Measurements from ENCODE around the gene TOMM40L.

The TOMM40L gene
- 18.5 to 21.2 reads per million in 2 donors for total RNA-seq

- DNase-seq: no peak
Observed at GRCh38 chr1:161225534-161226319, at the start of gene TOMM40L. Gene TOMM40L (plus strand): TSS chr1:161226060. CDS start chr1:161226490, 430 bp downstream.

GRCh38 chr1:161176468-161177111 lies 49.3 kb upstream of the TOMM40L start:
- no peak for DNase-seq

GRCh38 chr1:161177112-161177935 lies 48.5 kb upstream of the TOMM40L start, which contains the start of gene B4GALT3:
Gene B4GALT3 (minus strand): TSS chr1:161177507. CDS start chr1:161176060, 1,447 bp downstream.
- peak; percentile 84 for DNase-seq

GRCh38 chr1:161177936-161178244 lies 48.0 kb upstream of the TOMM40L start:
- DNase-seq: no peak

- DNase-seq: no peak
Observed at GRCh38 chr1:161179698-161180097, 46.2 kb upstream of the TOMM40L start.

- DNase-seq: no peak
Observed at GRCh38 chr1:161180639-161181038, 45.2 kb upstream of the TOMM40L start.

- DNase-seq: no peak
Observed at GRCh38 chr1:161182214-161182613, 43.6 kb upstream of the TOMM40L start.

GRCh38 chr1:161185282-161185682 lies 40.6 kb upstream of the TOMM40L start:
- no peak for DNase-seq

GRCh38 chr1:161185732-161186311 lies 40.0 kb upstream of the TOMM40L start:
- no peak for DNase-seq

GRCh38 chr1:161187311-161187710 lies 38.5 kb upstream of the TOMM40L start:
- DNase-seq: no peak

- no peak for DNase-seq
Observed at GRCh38 chr1:161188381-161188780, 37.5 kb upstream of the TOMM40L start.

- no peak for DNase-seq
Observed at GRCh38 chr1:161189036-161189435, 36.8 kb upstream of the TOMM40L start.

GRCh38 chr1:161190962-161191521 lies 34.8 kb upstream of the TOMM40L start:
- DNase-seq: no peak

- DNase-seq: no peak
Observed at GRCh38 chr1:161191971-161192370, 33.9 kb upstream of the TOMM40L start.

- DNase-seq: no peak
Observed at GRCh38 chr1:161192476-161193465, 33.1 kb upstream of the TOMM40L start.

GRCh38 chr1:161193561-161194235 lies 32.2 kb upstream of the TOMM40L start:
- DNase-seq: no peak

GRCh38 chr1:161195171-161195570 lies 30.7 kb upstream of the TOMM40L start:
- DNase-seq: no peak

- no peak for DNase-seq
Observed at GRCh38 chr1:161196111-161196510, 29.7 kb upstream of the TOMM40L start.

- DNase-seq: no peak
Observed at GRCh38 chr1:161196521-161197451, 29.1 kb upstream of the TOMM40L start.
